IPS DF 6.9 (cell line): ENCODE measurements around the gene ARHGEF6.

Experiments
- DNase-seq: peaks from one replicate; pipeline ENCODE4 v3.0.0-alpha.2; 2013; ENCODE audit warnings: low read depth, low spot score
- H3K27ac ChIP-seq: one replicate; pipeline ENCODE4 v1.5.1; 2013; ENCODE audit warnings: low read length, control low read depth
- H3K27me3 ChIP-seq: 2 replicates; pipeline ENCODE4 v1.6.1; 2013; ENCODE audit warnings: mild to moderate bottlenecking, low read length; ENCODE audit not compliant: control insufficient read depth, insufficient read depth
- H3K36me3 ChIP-seq: 2 replicates; pipeline ENCODE4 v1.6.1; 2013; ENCODE audit warnings: low read length; ENCODE audit not compliant: control insufficient read depth, insufficient read depth
- H3K4me1 ChIP-seq: 2 replicates; pipeline ENCODE4 v1.6.1; 2013; ENCODE audit warnings: low read length; ENCODE audit not compliant: control insufficient read depth, insufficient read depth
- H3K4me3 ChIP-seq: 2 replicates; pipeline ENCODE4 v1.5.1; 2013; ENCODE audit warnings: mild to moderate bottlenecking, low read length
- H3K9me3 ChIP-seq: 2 replicates; pipeline ENCODE4 v1.6.1; 2013; ENCODE audit warnings: low read length, inconsistent platforms; ENCODE audit not compliant: control insufficient read depth, insufficient read depth
- WGBS: extraction: QIAGEN DNeasy Blood & Tissue Kit; methylation state at CpG from one replicate; pipeline ENCODE4 v1.1.7; 2013; ENCODE audit warnings: mixed read lengths, missing lambda C conversion rate; ENCODE audit not compliant: insufficient read length, insufficient coverage; 5-methylcytosine and 5-hydroxymethylcytosine counted together

ARHGEF6 gene

DNA sequence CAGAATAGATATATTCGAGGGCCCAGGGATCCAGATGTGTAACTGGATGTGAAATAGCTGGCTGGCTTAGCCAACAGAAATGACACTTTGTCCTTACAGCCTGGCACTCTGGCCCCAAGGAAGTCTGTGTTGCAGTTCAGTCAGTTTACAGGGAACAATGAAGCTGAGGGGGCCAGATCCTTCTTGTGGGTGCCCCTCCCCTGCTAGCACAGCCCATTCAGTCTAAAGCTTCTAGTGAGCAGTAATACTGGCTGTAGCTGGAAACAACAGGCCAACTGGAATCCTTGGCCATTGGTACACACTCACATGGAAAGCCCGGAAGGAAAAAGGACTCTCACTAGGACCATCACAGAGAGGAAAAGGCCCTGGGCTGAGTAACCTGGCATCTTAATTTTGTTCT is 155.5 kb downstream of the ARHGEF6 start:
- no peaks in the 10 kb centered on the region for H3K4me1 ChIP-seq
- H3K27ac ChIP-seq, result no peak overlapping the region
- WGBS, result no CpG with 5 or more reads among the region's 2 CpGs
- no peaks in the 10 kb centered on the region for H3K27me3 ChIP-seq
- no peaks in the 10 kb centered on the region for H3K36me3 ChIP-seq
- H3K9me3 ChIP-seq, result no peaks in the 10 kb centered on the region
- DNase-seq, result no peak
- H3K4me3 ChIP-seq, result no peak overlapping the region

DNA sequence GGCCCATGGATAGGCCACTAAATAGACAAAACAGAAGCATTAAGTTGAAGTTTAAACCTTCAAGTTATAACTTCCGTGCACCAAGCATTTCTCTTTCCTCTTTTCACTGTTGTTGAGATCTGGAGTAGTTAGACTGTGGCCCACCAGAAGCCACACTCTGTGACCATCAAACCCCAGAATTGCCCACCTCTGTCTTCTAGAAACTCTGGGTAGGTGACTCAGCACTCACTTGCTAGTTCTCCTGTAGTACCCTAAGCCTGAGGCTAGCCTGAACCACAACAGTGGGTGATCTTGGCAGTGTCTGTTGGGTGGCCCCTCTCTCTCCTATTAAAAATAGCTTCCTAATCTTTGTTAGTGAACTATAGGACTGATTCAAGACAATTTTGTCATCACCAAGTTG is 157.3 kb downstream of the ARHGEF6 start:
- no peaks in the 10 kb centered on the region for H3K36me3 ChIP-seq
- no CpG with 5 or more reads among the region's 1 CpG for WGBS
- no peak overlapping the region for H3K4me3 ChIP-seq
- no peaks in the 10 kb centered on the region for H3K27me3 ChIP-seq
- H3K4me1 ChIP-seq, result no peaks in the 10 kb centered on the region
- no peak for DNase-seq
- no peaks in the 10 kb centered on the region for H3K9me3 ChIP-seq
- H3K27ac ChIP-seq, result no peak overlapping the region

DNA sequence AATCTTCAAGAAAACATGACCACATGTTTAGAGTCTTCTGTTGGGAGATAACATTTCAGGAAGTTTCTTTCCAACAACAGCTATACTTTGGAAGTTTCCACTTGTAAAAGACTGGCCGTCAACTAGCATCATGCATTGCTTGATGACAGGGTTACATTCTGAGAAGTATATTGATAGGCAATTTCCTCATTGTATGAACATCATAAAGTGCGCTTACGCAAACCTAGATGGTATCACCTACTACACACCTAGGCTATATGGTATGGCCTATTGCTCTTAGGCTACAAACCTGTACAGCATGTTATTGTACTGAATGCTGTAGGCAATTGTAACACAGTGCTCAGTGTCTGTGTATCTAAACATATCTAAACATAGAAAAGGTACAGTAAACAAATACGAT is 158.2 kb downstream of the ARHGEF6 start:
- no peaks in the 10 kb centered on the region for H3K36me3 ChIP-seq
- H3K27ac ChIP-seq, result no peak overlapping the region
- H3K4me1 ChIP-seq, result no peaks in the 10 kb centered on the region
- H3K4me3 ChIP-seq, result no peak overlapping the region
- H3K27me3 ChIP-seq, result no peaks in the 10 kb centered on the region
- WGBS, result no CpG with 5 or more reads among the region's 4 CpGs
- no peak for DNase-seq
- H3K9me3 ChIP-seq, result no peaks in the 10 kb centered on the region

DNA sequence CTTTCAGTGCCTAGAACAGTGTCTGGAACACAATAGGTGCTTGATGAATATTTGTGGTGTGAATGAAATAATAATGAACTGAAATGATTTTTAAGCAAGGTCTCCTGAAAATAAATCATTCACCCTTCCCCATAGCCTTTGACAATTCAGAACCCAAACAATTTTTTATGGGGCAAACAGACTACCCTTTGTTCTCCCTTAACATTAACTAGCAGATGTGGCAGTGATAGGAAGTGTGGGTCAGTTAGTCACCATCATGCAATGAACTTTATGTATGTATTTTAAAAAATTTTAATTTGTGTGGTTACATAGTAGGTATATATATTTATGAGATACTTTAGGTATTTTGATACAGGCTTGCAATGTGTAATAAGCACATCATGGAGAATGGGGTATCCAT is 160.0 kb downstream of the ARHGEF6 start:
- Histone ChIP-seq H3K4me1 (no peaks in the 10 kb centered on the region), H3K9me3 (no peaks in the 10 kb centered on the region), H3K36me3 (no peaks in the 10 kb centered on the region), H3K27me3 (no peaks in the 10 kb centered on the region), H3K27ac (no peak overlapping the region), H3K4me3 (no peak overlapping the region)
- no peak for DNase-seq

DNA sequence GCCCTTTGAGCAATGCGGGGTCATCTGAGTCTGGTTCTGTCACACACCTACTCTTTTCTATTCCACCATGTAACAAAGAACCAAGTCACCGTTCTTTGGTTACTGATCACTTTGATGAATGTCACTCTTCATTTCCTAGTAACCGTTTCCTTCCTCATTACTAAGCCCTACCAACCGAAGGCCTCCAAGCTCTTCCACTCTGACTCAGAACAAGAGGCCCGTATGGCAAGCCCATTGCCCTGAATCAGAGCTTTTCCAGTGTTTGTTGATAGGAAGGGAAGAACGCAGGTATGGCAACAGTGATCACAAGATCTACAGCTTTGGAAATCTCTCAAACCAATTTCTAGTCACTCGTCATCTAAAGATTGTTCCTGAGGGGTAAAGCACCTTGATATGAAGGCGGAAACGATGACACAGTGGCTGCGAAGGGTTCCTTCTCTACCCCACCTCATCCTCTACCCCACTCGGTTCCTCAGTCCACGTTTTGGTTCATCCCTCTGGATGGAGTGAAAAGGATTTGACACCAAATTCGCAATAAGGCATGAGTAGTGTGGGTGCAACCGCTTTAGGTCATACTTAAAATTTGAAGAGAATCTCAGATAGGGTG is 160.7 kb downstream of the ARHGEF6 start:
- no peak overlapping the region for H3K4me3 ChIP-seq
- H3K4me1 ChIP-seq, result no peaks in the 10 kb centered on the region
- no peaks in the 10 kb centered on the region for H3K9me3 ChIP-seq
- WGBS, result no CpG with 5 or more reads among the region's 14 CpGs
- DNase-seq, result no peak
- no peaks in the 10 kb centered on the region for H3K27me3 ChIP-seq
- no peak overlapping the region for H3K27ac ChIP-seq
- no peaks in the 10 kb centered on the region for H3K36me3 ChIP-seq

DNA sequence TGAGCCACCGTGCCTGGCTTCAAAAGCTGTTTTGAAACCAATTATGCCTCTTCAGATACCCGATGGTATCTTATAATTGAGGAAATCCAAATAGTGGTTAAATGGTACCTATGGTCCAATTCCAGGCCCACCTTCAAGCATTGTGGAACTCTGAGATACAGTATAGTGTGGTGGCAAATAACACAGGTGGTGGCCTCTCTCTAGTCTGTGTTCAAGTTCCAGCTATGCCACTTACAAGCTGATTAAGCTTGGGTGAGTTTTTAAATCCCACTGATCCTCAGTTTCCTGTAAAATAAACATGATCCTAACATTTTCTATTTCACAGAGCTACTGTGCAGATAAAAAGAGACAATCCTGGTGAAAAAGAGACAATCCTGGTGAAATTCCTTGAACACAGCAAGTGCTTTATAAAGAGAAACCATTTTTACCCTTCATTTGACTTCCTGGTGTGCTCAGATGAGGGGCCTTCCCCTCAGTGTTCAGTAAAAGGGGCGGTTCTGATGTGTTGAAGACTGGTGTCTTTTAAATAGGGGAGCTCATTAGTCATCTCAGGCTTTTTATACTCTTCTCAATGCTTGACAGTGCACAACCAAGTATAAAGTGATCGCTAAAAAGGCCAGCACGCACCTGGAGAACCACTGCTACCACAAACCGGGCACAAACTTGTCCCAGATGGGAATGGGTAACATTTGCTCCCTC is 163.6 kb downstream of the ARHGEF6 start:
- Histone ChIP-seq H3K4me3 (no peak overlapping the region), H3K9me3 (no peaks in the 10 kb centered on the region), H3K27ac (no peak overlapping the region), H3K36me3 (no peaks in the 10 kb centered on the region), H3K27me3 (no peaks in the 10 kb centered on the region), H3K4me1 (no peaks in the 10 kb centered on the region)
- no peak for DNase-seq
- WGBS, result no CpG with 5 or more reads among the region's 6 CpGs
